Measurements from ENCODE around the gene WSB2.
"Not testable (repeated sequence)": the region's sequence is repeated elsewhere in the genome, so short reads cannot be mapped to it uniquely, and the experiment has no call there.

WSB2 gene

DNA sequence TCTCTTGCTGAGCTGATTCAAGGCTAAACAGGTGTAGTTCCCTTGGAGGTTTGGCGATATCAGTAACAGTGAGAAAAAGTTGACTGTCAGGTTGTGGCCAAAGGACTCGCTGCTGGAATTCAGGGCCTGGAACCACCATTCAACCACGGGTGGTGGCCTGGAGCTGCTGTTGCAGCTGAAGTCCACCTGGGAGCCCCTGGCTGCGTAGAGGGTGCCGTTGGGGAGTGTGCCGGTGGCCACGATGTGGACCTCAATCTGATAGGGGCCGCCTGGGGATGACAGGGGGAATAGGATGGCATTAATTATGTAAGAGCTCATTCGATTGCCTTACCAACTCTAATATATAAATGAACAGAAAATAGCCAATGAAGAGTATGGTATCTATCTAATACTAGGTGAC is 21.2 kb upstream of the WSB2 start:
- no peak overlapping the region for H3K4me3 ChIP-seq (ENCODE audit: low read length)
- TF ChIP-seq, protein P1, sequence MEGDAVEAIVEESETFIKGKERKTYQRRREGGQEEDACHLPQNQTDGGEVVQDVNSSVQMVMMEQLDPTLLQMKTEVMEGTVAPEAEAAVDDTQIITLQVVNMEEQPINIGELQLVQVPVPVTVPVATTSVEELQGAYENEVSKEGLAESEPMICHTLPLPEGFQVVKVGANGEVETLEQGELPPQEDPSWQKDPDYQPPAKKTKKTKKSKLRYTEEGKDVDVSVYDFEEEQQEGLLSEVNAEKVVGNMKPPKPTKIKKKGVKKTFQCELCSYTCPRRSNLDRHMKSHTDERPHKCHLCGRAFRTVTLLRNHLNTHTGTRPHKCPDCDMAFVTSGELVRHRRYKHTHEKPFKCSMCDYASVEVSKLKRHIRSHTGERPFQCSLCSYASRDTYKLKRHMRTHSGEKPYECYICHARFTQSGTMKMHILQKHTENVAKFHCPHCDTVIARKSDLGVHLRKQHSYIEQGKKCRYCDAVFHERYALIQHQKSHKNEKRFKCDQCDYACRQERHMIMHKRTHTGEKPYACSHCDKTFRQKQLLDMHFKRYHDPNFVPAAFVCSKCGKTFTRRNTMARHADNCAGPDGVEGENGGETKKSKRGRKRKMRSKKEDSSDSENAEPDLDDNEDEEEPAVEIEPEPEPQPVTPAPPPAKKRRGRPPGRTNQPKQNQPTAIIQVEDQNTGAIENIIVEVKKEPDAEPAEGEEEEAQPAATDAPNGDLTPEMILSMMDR (conservative IDR thresholded peaks at IDR 0.05; ENCODE audit: low read depth, low read length), result no peak

DNA sequence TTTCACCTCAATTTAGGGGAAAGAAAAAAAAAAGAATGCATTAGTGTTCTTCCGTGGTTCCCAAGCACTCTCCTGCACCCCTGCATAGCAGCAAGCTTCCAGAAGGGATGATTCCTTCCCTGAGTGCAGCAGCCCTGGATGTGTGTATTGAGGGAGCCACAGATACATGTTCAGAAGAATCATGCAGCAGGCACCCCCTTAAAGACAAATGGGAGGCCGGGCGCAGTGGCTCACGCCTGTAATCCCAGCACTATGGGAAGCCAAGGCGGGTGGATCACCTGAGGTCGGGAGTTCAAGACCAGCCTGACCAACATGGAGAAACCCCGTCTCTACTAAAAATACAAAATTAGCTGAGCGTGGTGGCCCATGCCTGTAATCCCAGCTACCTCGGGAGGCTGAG is 20.5 kb upstream of the WSB2 start:
- H3K4me3 ChIP-seq (ENCODE audit: low read length); DNase-seq (ENCODE audit: low read depth): not testable (repeated sequence)

More for the DNA sequence above, 21.2 kb upstream of the WSB2 start:
- DNase-seq (ENCODE audit: low read depth), result no peak

DNA sequence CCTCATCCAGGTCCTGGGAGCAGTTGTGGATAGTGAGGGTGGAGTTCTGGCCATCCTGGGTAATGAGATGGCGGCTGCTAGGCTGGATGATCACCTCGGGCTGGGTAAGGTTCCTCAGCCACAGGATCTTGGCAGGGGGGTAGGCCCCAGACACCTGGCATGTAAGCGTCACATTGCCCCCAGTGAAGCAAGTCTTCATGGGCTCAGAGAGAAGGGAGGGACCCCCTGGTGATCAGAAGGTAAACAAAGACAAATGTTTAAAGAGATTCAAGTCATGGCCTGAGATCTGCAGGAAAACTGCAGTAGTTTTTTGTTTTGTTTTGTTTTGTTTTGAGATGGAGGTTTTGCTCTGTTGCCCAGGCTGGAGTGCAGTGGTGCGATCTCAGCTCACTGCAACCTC is 12.8 kb upstream of the WSB2 start:
- no peak overlapping the region for H3K4me3 ChIP-seq (ENCODE audit: low read length)
- no peak for DNase-seq (ENCODE audit: low read depth)
- TF ChIP-seq, protein P1 (conservative IDR thresholded peaks at IDR 0.05; ENCODE audit: low read depth, low read length), result no peak

DNA sequence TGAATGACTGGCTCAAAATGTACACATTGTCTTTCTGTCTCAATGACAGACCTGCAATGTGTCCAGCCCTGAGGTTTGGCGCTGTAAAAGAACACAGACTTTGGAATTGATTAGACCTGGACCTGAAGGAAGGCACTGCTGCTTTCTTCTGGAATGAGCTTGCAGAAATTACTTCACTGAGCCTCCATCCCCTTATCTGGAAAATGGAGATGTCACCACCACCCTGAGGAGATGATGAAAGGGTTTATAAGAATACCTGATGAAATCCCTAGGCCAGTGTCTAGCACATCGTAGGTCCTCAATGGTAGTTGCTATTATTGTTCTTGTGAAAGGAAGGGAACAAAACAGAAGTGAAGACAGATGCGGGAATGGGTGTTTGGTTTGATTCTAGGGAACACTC is 9.7 kb upstream of the WSB2 start:
- TF ChIP-seq, protein P1 (conservative IDR thresholded peaks at IDR 0.05; ENCODE audit: low read depth, low read length), result no peak
- DNase-seq (ENCODE audit: low read depth), result no peak

DNA sequence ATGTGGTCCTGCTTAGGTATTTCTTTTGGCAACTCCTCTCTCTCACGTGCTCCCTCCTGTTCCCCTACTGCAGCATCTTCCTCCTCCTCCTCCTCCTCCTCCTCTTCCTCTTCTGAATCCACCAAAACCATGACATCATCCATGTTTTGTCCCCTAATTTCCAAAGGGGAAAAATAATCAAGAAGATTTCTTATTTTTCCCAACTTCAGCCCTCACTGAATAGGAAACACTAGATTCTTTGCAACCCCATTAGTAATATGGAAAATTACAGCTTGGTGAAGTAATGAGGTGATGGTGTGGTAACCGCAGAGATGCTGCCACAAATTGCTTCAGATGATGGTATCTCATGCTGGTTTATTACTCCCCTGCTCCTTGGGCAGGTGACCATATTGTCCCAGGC is 7.5 kb upstream of the WSB2 start:
- TF ChIP-seq, protein P1 (conservative IDR thresholded peaks at IDR 0.05; ENCODE audit: low read depth, low read length), result no peak
- H3K4me3 ChIP-seq (ENCODE audit: low read length), result no peak overlapping the region
- DNase-seq (ENCODE audit: low read depth), result no peak

More for the DNA sequence above, 9.7 kb upstream of the WSB2 start:
- no peak overlapping the region for H3K4me3 ChIP-seq (ENCODE audit: low read length)

DNA sequence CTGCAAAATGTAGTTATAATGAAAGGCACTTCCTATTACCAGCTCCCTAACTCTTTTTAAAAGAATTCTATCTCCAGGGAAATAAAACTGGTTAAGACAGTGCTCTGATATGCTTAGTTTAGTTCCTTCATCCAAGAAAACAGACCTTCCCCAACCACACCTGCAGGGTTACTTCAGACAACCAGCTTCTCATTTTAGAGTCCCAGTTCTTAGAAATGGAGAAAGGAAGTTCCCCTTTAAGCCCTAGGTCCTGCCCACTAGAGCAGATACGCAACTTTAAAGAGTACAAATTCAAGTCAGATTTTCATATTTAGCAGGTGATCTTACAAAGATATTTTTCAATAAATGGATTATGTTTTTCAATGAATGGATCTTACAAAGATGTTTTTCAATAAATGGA is 4.4 kb upstream of the WSB2 start:
- H3K4me3 ChIP-seq (ENCODE audit: low read length), result no peak overlapping the region
- no peak for DNase-seq (ENCODE audit: low read depth)
- TF ChIP-seq, protein P1 (conservative IDR thresholded peaks at IDR 0.05; ENCODE audit: low read depth, low read length), result no peak

DNA sequence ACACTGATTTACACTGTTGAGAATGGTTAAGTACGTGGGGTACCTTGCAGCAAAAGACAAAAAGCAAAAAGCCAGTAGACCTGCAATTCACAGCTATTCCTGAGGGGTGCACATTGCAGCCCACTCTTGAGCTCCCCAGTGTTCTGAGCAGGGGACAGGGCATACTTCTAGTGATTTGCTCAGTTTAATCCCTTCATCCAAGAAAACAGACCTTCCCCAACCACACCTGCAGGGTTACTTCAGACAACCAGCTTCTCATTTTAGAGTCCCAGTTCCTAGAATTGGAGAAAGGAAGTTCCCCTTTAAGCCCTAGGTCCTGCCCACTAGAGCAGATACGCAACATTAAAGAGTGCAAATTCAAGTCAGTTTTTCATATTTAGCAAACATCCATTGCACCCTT is 3.6 kb upstream of the WSB2 start:
- no peak overlapping the region for H3K4me3 ChIP-seq (ENCODE audit: low read length)
- TF ChIP-seq, protein P1 (conservative IDR thresholded peaks at IDR 0.05; ENCODE audit: low read depth, low read length), result peak; percentile 28
- no peak for DNase-seq (ENCODE audit: low read depth)

Measured in retinal pigment epithelial cell (primary cell).